Muscle of arm (tissue), 12 donors: ENCODE data around the gene PPP2R5C. TPM values are rescaled to one million over a fixed set of nuclear protein-coding genes. Genes with fewer than 3 reads are reported as not detected.
"Not testable (repeated sequence)": the region's sequence is repeated elsewhere in the genome, so short reads cannot be mapped to it uniquely, and the experiment has no call there.

Experiments used
- DNase-seq: peaks from one replicate; pipeline ENCODE4 v3.0.0-alpha.2; 2013
- polyA plus RNA-seq, 12 donors: library from polyadenylated mRNA; unstranded; fragments of 120-200 nt; gene quantifications; one replicate each; pipeline ENCODE4 v1.2.1, GENCODE V29; 2013; ENCODE audit not compliant: insufficient read length in 12 of 12

The PPP2R5C gene
- polyA plus RNA-seq, 12 donors, result 59.5 to 103 (median 74.5) TPM; not detected in 1

- DNase-seq, result not testable (repeated sequence)
These were observed 35.9 kb upstream of the PPP2R5C start for GRCh38 chr14:101725652-101726051.

DNA sequence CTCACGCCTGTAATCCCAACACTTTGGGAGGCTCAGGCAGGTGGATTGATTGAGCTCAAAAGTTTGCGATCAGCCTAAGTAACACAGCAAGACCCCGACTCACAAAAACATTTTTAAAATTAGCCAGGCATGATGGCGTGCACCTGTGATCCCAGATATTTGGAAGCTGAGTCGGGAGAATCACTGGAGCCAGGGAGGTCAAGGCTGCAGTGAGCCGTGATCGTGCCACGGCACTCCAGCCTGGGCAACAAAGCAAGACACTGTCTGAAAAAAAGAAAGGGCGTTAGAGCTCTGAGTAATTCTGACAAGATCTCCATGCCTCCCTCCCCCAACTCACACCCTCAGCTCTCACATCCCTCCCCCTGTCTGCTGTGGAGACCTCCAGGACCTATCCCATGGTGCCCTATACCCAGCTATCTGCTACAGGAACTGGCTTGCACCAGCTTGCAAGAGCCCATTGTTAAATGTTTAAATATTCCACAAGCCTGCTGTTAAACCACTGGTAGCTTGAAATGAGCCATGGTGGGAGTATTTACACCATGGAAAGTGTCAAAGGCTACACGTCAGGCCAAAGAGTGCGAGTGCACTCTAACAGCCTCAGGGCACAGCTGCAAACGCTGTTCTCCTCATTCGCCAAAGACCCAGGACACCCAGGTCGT lies 35.1 kb upstream of the PPP2R5C start:
- no peak for DNase-seq

GRCh38 chr14:101726954-101727302 lies 34.6 kb upstream of the PPP2R5C start:
- no peak for DNase-seq

DNA sequence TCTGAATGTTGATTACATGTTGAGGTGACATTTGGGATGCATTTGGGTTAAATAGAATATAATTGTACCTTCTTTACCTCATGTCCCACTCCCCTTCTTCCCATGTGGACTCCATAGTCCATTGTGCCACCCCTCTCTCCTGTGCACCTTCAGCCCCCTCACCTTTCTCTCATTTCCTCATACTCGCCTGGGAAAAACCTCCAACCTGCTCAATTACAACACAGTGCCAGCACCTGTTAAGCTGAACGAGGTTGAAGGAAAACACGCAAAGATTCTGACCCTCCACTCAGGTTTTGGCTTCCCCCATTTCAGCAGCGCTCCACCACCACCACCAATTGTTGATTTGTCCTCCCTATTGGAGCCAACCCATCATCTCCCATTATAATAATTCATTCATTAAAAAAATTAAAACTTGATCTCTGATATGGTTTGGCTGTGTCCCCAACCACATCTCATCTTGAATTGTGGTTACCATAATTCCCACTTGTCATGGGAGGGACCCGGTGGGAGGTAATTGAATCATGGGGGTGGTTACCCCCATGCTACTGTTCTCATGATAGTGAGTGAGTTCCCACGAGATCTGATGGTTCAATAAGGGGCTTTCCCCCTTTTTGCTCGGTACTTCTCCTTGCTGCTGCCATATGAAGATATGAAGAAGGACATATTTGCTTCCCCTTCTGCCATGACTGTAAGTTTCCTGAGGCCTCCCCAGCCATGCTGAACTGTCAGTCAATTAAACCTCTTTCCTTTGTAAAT lies 33.7 kb upstream of the PPP2R5C start:
- DNase-seq, result no peak

DNA sequence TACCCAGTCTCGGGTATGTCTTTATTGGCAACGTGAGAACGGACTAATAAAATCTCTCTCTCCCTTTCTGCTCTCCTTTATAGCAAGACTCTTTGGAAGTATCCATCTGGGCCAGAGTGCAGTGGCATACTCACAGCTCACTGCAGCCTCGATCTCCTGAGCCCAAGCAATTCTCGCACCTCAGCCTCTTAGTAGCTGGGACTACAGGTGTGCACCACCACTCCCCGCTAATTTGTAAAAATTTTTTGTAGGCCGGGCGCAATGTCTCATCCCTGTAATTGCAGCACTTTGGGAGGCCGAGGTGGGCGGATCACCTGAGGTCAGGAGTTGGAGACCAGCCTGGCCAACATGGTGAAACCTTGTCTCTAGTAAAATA lies 33.2 kb upstream of the PPP2R5C start:
- DNase-seq, result no peak

DNA sequence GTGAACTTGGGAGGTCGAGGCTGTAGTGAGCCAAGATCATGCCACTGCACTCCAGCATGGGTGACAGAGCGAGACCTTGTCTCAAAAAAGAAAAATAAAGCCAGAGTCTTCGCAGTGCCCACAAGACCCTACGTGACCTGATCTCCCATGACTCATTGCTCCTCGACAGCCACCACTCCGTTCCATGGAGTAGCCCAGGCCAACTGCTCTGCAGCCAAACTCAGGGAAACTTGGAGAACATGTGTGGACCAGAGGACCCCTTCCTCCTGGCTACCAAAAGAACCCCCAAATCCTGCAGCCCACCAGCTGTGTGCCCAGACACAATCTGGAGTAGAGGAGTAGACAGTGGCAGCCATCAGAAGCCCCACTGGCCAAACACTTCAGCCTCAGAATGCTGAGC lies 32.1 kb upstream of the PPP2R5C start:
- no peak for DNase-seq

- DNase-seq, result not testable (repeated sequence)
These were observed 31.4 kb upstream of the PPP2R5C start for GRCh38 chr14:101730157-101730556.

DNA sequence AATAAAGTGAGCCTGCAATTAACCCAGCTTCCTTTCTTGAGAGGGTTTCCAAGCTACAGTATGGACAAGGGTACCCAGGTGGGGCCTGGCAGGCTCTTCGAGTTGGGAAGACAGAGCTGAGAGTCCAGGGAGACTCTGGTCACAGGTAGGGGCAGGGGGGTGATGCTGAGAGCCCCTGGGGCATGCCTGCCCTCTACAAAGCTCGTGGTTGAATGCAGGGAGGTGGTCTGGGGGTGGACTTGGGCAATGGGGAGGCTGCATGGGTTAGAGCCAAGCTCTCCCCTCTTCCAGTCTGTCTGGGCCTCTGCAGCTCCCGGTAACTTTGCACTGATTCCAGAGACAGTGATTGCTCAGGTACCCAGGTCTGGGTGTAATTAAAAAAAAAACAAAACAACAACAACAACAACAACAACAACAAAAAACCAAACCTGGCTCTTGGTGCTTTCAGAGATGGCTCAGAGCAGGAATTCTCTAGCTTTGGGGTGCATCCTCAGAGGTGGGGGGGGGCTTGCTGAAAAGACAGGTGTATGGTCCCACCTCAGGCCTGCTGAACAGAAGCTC lies 30.8 kb upstream of the PPP2R5C start:
- no peak for DNase-seq

DNA sequence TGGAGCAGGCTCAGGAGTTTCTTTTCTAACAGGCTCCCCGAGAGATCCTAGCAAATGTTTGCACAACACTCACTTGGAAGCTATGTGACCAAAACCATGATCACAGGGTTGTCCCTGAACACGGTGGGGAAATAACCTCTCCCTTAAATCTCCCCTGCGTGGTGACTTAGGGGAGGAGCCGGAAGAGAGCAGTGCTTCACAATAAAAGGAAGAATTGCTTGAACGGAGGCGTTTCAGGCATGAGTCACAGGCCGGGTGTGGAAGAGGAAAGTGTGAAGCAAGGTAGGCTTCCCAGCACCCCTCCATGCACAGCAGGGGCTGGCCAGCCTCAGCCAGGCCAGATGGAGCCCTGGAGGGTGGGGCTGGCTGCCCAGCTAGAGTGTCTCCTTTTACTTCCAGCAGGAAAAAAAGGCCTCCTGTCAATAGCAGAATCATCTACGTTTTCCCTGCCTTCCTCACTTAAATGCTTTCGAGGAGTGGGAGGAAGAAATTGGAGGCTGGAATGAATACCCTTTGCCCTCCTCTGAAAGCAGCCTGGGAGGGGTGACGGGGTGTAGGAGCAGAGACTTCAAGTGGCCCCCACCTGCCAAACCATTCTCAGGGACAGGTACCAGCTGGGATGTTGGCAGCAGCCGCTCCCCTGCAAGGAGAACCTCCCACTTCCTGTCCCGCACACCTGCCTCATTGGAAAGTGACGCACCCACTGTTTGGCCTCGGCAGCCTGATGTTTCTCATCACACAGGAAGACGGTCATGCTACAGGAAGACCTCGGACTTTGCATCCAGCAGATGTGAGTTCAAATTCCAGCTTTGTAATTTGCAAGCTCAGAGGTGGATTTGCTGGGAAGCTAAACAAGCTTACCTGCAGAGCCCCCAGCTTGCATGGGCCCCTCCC lies 30.1 kb upstream of the PPP2R5C start:
- no peak for DNase-seq

DNA sequence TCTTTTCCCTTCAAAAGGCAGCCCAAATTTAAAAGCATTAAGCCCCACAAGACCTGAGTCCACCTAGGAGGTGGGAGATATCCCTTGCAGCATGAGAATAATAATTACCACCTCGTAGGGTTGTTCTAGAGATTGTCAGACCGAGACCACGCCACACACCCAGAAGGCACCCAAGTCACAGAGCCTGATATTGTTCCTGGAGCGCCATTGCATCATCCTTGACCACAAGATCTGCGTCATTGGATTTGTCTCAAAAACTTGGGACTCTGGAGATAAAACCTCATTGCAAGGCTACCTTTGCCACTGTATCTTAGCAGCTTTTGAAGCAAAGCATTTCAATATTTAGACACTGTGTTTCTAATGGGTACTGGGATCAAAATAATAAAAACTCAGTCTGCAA lies 29.4 kb upstream of the PPP2R5C start:
- no peak for DNase-seq

DNA sequence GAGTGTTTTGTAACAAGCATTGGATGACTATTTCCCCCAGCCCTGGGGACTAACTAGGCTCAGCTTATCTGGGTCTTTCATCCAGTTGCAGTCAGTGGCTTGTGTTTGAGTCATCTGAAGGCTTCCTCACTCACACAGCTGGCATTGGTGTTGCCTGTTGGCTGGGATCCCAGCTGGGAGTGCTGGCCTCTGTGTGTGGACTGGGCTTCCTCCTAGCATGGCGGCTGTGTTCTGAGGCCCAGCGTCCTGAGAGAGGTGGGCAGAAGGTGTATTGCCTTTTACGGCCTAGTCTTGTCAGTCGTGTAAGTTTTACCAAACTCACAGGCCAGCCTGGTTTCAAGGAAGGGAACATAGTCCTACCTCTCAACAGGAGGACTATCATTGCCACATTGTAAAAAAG lies 28.3 kb upstream of the PPP2R5C start:
- DNase-seq, result no peak

GRCh38 chr14:101734246-101734847 lies 27.2 kb upstream of the PPP2R5C start:
- DNase-seq, result no peak

DNA sequence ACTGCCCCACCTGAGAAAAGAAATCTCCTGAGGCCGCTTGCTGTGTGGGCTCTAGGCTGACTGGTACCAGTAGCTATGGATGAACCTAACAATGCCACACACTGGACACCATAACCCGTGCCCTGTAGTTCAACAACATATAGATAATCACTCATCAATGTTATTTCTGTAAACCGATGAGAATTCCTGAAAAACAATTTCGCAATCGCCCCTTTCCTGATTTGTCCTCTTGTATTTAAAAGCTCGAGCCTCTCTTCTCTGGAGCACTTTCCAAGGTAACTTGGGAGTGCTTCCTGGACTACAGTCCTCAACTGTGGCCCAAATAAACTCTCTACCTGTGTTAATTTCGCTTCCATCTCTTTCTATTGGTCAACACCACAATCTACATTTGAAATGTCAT lies 26.1 kb upstream of the PPP2R5C start:
- no peak for DNase-seq

GRCh38 chr14:101736071-101736470 lies 25.4 kb upstream of the PPP2R5C start:
- DNase-seq, result no peak

- no peak for DNase-seq
These were observed 24.9 kb upstream of the PPP2R5C start for GRCh38 chr14:101736585-101736984.

DNA sequence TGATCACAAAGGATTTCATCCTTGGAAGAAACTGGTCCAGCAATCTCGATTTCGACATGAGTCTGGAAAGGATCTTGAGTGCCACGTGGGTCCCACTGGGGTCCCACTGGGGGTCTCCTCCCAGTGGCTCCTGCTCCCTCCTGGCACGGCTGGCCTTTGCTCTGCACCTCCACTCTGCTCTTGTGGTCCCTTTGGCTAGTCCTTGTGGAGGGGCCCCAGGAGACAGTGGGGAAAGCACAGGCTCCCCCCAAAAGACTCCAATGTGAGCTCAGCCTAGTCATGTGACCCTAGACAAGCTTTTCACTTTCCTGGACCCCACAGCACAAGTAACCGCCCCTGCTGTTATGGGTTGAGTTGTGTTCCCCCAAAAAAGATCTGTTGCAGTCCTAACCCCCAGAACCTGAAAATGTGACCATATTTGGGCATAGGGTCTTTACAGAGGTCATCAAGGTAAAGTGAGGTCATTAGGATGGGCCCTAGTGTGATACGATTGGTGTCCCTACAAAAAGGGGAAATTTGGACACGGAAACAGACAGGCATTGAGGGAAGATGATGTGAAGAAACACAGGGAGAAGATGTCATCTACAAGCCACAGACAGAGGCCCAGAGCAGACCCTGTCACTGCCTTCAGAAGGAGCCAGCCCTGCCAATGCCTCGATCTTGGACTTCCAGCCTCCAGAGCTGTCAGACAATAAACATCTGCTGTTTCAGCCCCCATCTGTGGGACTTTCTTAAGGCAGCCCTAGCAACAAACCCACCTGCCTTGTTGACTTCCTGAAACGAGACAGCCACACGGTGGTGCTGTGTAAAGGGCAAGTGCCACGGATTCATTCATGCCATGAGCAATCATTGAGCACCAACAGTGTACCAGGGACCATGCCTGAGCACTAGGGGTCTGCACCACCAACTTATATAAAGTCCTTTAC lies 23.8 kb upstream of the PPP2R5C start:
- DNase-seq, result no peak

GRCh38 chr14:101738703-101739320 lies 22.7 kb upstream of the PPP2R5C start:
- DNase-seq, result no peak

DNA sequence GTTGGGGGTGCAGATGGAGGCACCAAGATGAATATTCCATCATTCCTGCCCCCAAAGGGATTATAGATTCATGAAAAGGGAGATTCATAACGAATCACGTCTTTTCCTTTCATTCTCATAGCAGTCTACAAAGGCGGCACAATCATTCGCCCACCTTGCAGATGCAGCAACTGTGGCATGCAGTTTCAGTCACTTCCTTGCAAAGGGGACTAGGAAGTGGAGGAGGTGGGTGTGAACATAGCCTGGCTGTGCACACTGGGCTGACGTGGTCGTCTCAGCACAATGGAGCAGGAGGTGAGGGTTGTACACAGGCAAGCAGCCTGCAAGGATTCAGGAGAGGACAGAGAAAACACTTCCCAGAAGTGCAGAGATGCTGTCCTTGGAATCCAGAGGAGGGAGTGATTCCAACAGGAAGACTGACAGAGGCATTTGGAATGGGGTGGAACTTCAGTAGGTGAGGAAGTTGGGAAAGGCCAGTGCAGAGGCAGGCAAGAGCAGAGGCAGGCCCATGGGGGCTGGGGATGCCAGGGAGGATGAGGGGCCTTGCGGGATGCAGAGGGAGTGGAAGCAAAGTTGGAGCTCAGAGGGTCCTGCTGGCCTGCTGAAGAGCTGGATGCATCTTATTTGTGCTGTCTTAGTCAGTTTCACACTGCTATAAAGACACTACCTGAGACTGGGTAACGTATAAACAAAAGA lies 21.9 kb upstream of the PPP2R5C start:
- no peak for DNase-seq

GRCh38 chr14:101740981-101741380 lies 20.5 kb upstream of the PPP2R5C start:
- DNase-seq, result no peak

GRCh38 chr14:101743701-101744100 lies 17.8 kb upstream of the PPP2R5C start:
- no peak for DNase-seq
